ENCODE measurements around the gene ZNF19.

DNA sequence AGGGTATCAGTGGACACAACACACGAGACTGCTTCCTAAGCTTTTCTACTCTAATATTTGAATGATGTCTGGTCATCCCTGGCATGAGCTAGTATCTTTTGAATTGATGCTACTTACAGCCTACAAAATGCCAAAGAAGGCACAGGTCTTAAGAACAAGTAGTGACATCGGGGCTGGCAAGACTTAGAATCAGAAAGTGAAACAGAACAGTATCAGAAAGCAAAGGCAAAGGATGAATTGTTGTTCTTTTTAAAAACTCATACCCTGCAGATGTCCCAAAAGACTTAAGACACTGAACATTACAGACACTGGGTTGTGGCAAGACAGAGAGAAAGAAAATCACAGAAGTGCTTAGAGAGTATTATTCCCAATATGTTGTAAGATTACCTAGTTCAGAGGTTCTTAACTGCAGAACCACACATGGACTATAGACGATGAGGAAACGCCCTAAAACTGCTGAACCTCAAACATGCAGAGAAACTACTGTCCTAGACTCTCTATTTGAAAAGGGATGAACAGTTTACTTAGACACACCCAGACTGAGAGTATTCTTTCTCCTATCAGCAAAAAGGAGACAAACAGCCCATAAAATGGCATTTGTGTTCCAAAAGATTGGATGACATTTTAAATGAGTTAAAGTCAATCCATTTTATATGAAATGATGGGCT lies 12.5 kb downstream of the ZNF19 start:
- TF ChIP-seq, protein P1, sequence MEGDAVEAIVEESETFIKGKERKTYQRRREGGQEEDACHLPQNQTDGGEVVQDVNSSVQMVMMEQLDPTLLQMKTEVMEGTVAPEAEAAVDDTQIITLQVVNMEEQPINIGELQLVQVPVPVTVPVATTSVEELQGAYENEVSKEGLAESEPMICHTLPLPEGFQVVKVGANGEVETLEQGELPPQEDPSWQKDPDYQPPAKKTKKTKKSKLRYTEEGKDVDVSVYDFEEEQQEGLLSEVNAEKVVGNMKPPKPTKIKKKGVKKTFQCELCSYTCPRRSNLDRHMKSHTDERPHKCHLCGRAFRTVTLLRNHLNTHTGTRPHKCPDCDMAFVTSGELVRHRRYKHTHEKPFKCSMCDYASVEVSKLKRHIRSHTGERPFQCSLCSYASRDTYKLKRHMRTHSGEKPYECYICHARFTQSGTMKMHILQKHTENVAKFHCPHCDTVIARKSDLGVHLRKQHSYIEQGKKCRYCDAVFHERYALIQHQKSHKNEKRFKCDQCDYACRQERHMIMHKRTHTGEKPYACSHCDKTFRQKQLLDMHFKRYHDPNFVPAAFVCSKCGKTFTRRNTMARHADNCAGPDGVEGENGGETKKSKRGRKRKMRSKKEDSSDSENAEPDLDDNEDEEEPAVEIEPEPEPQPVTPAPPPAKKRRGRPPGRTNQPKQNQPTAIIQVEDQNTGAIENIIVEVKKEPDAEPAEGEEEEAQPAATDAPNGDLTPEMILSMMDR (IDR thresholded peaks at IDR 0.05), result no peak
- TF ChIP-seq POLR2A (IDR thresholded peaks at IDR 0.05), result no peak

All from testis (tissue), 2 donors.